Measurements from ENCODE around the gene PRPF19.

DNA sequence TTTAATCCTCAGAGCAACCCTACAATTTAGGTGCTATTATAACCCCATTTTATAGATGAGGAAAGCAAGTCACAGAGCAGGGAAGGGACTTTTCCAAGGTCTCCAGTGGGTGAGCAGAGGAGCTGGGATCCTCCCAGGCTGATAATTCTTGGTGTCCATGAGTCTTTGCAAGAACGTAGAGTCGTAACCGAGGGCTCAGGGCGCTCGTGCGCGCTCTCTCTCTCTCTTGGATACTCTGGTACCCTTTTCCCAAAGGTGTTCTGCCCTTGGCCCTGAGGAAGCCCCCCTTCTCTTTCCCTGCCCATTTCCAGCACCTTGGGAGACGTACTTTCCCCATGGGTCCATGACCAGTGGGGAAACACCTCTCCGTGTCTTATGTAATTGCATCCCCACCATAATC is 44.2 kb downstream of the PRPF19 start:
- TF ChIP-seq, protein P1, sequence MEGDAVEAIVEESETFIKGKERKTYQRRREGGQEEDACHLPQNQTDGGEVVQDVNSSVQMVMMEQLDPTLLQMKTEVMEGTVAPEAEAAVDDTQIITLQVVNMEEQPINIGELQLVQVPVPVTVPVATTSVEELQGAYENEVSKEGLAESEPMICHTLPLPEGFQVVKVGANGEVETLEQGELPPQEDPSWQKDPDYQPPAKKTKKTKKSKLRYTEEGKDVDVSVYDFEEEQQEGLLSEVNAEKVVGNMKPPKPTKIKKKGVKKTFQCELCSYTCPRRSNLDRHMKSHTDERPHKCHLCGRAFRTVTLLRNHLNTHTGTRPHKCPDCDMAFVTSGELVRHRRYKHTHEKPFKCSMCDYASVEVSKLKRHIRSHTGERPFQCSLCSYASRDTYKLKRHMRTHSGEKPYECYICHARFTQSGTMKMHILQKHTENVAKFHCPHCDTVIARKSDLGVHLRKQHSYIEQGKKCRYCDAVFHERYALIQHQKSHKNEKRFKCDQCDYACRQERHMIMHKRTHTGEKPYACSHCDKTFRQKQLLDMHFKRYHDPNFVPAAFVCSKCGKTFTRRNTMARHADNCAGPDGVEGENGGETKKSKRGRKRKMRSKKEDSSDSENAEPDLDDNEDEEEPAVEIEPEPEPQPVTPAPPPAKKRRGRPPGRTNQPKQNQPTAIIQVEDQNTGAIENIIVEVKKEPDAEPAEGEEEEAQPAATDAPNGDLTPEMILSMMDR (conservative IDR thresholded peaks at IDR 0.05) = no peak
- no peak for TF ChIP-seq EZH2 (IDR thresholded peaks at IDR 0.05; ENCODE audit: low read depth)

Data from PC-9 (cell line).